ENCODE results near the gene MYG1.

Gene MYG1

DNA sequence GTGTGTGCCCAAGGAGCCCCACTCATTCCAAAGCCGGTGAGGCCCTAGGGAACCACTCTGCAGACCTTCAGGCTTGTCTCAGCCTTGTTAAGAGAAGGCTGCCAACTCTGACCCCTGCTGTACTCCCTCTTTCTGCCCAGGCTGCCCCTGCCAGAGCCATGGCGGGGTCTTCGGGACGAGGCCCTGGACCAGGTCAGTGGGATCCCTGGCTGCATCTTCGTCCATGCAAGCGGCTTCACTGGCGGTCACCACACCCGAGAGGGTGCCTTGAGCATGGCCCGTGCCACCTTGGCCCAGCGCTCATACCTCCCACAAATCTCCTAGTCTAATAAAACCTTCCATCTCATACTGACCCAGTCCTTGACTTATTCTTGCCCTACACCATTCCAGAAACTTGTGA is 7.3 kb downstream of the MYG1 start:
- in situ Hi-C loops (cut with HindIII; ENCODE audit: low sequenced_read_pairs) = no loop called here
- TF ChIP-seq, protein P1, sequence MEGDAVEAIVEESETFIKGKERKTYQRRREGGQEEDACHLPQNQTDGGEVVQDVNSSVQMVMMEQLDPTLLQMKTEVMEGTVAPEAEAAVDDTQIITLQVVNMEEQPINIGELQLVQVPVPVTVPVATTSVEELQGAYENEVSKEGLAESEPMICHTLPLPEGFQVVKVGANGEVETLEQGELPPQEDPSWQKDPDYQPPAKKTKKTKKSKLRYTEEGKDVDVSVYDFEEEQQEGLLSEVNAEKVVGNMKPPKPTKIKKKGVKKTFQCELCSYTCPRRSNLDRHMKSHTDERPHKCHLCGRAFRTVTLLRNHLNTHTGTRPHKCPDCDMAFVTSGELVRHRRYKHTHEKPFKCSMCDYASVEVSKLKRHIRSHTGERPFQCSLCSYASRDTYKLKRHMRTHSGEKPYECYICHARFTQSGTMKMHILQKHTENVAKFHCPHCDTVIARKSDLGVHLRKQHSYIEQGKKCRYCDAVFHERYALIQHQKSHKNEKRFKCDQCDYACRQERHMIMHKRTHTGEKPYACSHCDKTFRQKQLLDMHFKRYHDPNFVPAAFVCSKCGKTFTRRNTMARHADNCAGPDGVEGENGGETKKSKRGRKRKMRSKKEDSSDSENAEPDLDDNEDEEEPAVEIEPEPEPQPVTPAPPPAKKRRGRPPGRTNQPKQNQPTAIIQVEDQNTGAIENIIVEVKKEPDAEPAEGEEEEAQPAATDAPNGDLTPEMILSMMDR (IDR thresholded peaks at IDR 0.05; ENCODE audit: low read depth, low read length) = no peak
- H3K4me3 ChIP-seq (ENCODE audit: low read depth, low read length) = no peak overlapping the region
- no peak for DNase-seq (ENCODE audit: low read depth, low spot score)

DNA sequence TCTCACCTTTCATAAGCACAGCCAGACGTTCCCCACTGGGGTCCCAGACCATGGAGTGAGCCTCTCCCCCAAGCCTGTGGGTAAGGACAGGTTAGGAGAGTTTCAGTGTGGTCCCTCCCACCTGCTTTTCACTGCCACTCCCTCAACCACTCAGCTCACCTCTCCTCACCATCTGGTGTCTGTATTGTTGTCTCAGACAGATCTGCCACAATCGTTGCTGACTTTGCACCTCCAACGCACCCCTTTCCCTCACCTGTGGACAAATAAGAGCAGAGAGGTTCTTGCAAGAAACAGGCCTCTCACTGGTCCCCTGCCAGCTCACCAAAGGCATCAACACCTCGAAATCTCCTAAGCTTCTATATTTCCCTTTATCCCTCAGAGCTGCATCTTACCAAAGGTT is 8.8 kb downstream of the MYG1 start:
- TF ChIP-seq, protein P1 (IDR thresholded peaks at IDR 0.05; ENCODE audit: low read depth, low read length) = no peak
- no peak for DNase-seq (ENCODE audit: low read depth, low spot score)
- H3K4me3 ChIP-seq (ENCODE audit: low read depth, low read length) = no peak overlapping the region
- in situ Hi-C loops (cut with HindIII; ENCODE audit: low sequenced_read_pairs) = no loop called here

DNA sequence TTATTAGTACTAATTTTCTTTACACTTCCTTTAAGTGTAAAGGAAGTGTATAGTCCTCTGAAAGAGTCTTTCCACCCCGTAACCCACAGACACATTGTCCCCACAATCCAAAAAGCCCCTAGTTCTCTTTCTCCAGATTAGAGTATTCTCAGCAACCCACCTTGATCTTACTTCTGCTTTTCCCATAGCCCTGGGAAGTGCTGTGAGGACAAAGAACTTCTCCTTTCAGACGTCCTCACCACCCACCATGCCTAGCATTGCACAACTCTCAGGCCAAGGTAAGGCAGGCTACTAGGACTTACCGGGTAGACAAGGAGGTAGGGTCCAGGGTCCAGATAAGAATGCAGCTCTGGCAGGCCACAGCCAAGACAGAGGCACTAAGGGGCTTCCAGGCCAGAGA is 14.5 kb downstream of the MYG1 start:
- TF ChIP-seq, protein P1 (IDR thresholded peaks at IDR 0.05; ENCODE audit: low read depth, low read length) = no peak
- no peak for DNase-seq (ENCODE audit: low read depth, low spot score)
- in situ Hi-C loops (cut with HindIII; ENCODE audit: low sequenced_read_pairs) = no loop called here
- no peak overlapping the region for H3K4me3 ChIP-seq (ENCODE audit: low read depth, low read length)

DNA sequence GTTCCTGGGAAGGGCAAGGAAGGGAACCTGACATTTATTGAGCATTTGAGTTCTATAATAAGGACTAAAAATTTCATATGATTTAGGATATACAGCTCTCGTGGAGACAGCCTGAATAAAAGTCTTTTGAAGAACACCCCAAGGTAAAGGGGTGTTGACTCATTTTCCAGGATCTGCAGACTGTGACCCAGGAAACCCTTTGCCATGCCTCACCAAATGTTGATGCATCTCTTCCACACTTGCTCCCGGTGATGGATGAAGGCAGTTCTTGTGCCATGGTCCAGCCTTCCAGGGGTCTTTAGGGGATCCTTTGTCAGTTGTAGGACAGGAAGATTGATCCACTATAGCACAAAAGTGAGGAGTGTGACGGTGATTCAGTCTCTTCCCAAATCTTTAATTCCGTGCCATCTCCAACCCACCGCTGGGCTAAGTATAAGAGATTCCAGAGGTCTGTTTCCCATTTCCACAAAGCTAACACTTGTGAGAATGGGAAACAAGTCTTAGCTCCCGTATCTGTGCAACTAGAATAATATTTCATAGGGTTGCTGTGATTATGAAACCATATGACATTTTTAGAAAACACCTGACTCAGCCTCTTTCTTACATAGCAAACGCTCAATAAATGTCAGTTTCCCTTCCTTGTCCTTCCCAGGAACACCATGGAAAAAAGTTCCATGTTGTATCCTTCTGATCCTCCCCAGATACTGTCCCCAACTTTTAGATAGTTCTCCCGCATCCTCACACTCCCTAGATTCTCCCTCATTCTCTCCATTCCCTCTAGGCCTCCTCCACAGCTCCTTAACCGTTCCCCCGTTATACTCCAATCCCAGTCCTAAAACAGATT is 21.1 kb downstream of the MYG1 start:
- peak; percentile 12 for DNase-seq (ENCODE audit: low read depth, low spot score)
- H3K4me3 ChIP-seq (ENCODE audit: low read depth, low read length) = peak overlapping the region; percentile 77
- TF ChIP-seq, protein P1 (IDR thresholded peaks at IDR 0.05; ENCODE audit: low read depth, low read length) = no peak
- in situ Hi-C loops (cut with HindIII; ENCODE audit: low sequenced_read_pairs) = no loop called here

DNA sequence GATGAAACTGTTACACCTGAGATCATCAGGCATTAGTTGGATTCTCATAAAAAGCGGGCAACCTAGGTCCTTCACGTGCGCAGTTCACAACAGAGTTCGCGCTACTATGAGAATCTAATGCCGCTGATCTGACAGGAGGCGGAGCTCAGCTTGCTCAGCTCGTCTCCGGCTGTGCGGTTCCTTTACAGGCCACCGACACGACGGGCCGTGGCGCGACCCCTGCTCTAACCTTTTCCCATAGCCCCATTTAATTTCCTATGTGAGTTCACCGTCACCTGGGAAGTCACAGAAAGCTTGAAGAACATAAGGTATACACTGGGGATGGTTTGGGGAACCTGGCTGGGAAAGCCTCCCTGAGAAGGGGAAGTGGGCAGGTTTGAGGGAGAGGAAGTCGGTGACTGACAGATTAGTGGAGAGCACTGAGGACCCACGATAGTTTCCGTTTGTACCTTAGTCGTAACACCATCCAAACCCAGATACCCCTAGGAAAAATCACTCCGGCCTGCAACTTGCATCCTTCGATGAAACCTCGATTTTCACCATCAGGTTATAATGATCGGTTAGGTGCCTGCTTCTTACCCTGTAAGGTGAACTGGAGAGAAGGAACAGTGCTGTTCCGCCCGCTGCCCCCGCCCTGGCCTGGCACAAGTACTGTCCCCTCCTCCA is 24.8 kb downstream of the MYG1 start:
- in situ Hi-C loops (cut with HindIII; ENCODE audit: low sequenced_read_pairs) = no loop called here
- TF ChIP-seq, protein P1 (IDR thresholded peaks at IDR 0.05; ENCODE audit: low read depth, low read length) = no peak
- no peak for DNase-seq (ENCODE audit: low read depth, low spot score)
- peak overlapping the region; percentile 51 for H3K4me3 ChIP-seq (ENCODE audit: low read depth, low read length)

DNA sequence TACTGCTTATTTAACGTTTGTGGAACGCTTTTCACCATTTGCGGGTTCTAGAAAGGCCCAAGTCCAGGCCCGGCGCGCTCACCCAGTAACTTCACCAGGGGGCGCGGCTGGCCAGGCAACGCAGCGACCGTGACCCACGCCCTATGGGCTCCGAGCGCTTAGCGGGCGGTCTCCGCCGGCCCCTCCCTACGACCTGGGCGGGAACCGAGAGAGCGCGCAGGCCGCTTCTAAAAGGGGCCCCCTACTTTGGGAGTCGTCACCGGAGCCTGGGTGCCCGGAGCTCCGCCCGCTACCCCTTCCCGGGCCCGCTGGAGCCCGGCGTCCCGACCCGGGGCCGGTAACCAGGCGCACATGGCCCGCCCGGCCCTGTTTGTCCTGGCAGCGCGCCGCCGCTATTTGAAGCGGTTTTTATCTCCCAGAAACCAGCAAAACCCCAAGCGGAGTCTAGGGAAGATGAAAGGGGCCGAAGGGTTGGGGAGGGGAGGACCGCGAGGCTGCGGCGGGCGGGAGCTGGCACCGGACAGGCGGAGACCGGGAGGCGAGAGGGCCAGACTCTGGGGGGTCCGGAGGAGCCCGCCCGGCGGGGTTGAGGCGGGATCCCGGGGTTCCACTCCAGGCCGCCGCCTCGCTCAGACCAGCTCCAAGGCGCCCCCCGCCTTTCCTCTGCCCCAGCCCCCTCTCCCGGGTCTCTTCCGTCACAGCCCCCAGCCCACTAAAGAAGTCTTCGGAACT is 25.4 kb downstream of the MYG1 start:
- peak overlapping the region; percentile 51 for H3K4me3 ChIP-seq (ENCODE audit: low read depth, low read length)
- DNase-seq (ENCODE audit: low read depth, low spot score) = peak; percentile 90
- TF ChIP-seq, protein P1 (IDR thresholded peaks at IDR 0.05; ENCODE audit: low read depth, low read length) = peak; percentile 76
- in situ Hi-C loops (cut with HindIII; ENCODE audit: low sequenced_read_pairs) = no loop called here
